ENCODE data around the gene VPS13D.

VPS13D gene

DNA sequence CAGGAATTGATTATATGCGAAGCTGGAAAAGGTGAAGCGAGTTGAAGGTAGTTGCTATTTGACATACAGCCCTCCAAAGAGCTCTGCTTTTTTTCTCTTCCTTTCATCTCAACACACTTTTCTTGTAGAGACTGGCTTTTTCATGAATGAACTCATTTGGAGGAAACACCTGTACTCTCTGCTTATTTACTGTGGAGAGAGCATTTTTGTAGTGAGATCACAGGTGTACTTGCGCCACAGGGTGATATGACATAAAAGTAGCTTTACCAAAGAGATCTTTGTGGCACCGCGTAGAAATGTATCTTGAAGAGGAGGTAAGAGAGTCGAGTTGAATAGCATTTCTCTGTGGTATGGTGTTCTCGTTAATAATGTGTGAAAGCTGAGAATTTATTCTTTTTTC is 187.6 kb downstream of the VPS13D start:
- no peak for DNase-seq (ENCODE audit: extremely low read depth in 1 of 2, low read depth in 1 of 2)

DNA sequence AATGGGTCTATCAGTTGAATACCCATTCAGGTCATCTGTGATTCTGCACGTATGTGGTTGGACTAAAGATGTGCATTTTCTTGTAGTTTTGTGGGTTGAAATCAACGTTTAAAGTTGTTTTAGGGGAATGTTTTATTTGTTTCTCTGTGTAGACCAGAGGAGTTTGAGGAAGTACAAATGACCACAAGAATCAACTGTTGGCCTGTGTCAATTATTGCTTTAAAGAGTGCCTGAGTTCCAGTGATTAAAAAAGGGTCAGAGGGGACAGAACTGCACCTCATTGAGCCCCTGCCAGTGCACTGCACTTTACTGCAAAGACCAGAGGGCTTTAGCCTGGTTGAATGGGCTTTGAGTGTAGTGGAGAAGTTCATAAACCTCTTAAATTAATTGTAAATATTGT is 190.3 kb downstream of the VPS13D start:
- DNase-seq (ENCODE audit: extremely low read depth in 1 of 2, low read depth in 1 of 2): no peak

DNA sequence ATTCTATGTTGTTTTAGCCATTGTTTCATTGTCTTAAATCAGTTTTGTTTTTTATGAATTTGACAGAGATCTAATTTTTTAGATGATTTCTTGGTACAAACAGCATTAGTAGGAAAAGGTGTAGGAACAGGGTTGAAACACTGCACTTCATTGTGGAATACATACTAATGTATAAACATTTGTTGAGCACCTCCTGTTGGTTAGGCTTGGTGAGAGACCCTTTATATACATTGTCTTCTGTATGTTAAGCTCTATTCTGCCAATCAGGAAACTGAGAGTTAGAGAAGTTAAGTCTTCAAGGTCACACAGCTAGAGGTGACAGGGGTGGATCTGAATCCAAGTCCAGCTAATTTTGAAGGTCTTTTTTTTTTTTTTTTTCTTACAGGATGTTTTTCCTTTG is 192.7 kb downstream of the VPS13D start:
- DNase-seq (ENCODE audit: extremely low read depth in 1 of 2, low read depth in 1 of 2): no peak

DNA sequence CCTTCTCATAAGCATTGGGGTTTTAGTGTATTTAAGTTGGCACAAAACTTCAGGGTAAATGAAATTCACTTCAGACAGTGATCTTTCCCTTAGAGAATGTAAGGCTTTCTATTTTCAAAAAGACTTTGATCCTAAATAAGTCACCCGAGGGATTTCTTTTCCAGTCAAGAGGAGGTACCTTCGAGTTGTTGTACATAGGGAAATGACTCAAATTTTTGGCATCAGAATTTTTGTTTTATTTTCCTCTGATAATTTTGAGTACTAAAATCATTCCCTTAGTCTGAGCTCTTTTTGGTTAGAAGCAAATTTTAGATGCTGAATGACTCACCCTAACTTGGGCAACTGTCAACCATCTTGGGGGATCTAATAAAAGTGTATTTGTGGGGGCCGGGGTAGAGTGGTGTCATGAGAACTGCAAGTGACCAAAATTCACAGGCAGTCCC is 194.3 kb downstream of the VPS13D start:
- DNase-seq (ENCODE audit: extremely low read depth in 1 of 2, low read depth in 1 of 2): no peak

DNA sequence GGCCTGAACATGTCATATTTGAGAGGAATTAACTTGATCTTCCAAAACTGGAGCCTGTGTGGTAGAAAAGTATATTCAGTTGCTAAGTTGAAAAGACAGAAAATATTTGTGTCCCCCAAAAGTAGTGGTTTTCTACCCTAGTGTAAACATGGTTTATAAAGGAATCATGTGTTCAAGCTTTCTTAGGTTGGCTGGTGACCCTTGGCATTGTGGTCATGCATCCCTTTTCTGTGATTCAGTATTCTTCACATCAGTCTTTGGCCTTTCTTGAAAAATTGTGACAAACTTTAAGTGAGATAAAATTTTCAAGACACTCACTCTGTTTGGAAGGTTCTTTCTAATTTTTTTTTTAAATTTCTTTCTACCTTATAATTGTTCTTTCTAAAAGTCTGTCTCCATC is 195.0 kb downstream of the VPS13D start:
- no peak for DNase-seq (ENCODE audit: extremely low read depth in 1 of 2, low read depth in 1 of 2)

DNA sequence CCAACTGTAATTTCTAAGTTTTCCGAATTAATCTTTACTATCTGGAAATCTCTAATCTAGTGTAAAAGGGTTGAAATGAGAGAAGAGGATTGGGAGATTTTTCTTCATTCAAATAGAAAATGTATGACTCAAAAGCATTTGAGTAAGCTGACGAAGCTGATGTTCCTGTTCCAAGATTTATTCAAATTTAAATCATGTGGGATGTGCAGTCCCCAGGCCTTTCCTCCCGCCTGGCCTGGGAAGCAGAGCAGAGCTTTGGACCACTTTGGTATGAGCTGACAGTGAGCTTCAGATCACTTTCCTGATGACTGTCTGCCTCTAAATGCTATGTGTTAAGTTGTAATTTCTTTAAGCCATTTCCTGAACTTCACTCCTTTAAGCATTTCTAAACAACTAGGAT is 196.2 kb downstream of the VPS13D start:
- DNase-seq (ENCODE audit: extremely low read depth in 1 of 2, low read depth in 1 of 2): no peak

DNA sequence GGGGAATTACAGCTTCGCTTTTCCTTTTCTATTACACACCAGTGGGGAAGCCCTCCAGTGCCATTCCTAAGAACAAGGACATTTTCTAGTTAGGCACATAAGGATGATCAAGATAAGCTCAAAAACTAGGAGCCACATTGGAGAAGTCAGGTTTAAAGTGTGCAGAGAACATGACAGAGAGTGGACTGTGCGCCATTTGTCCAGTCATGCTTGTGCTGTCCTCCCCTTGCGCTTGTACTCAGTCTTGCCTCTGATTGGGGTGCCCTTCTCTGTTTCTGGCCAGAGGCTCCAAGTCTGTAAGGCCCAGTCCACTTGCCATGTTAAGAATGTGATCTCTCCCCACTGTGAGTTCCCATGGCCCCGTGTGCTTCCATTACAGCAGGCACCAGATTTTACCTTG is 198.5 kb downstream of the VPS13D start:
- DNase-seq (ENCODE audit: extremely low read depth in 1 of 2, low read depth in 1 of 2): no peak

DNA sequence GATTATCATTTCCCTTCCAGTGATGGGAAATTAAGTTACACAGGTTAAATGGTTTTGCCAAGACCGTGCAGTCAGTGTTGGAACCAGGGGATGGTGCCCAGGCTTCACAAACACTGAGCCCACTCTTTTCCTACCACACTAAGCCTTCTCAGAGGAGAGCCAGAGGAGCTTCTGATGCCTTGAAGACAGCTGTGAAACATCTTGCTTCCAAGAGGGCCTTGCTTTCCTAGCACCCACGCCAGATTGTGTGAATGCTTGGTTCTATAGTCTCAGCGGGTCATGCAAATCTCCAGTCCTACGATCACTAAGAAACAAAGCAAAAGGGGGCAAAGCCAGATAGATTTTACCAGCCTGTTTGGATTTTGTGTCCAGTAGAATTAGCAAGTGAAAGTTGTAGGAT is 200.7 kb downstream of the VPS13D start:
- DNase-seq (ENCODE audit: extremely low read depth in 1 of 2, low read depth in 1 of 2): no peak

DNA sequence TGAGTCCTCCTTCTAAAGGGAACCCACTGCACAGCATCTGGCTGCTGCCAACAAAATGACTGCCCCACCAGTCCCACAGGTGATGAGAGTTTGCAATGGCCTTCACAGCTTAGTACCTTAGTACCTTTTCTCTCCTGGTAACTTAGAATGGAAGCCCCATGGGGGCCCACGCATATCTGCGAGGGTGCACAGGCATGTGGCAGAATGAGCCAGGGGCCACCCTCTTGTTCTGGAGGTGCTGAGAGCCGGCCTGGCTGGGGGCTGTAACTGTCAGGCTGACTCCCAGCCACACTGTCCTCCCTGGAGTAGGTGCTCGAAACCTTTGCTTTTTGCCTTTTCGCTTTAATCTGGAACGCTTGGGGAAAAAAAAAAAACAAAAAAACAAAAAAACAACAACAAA is 203.1 kb downstream of the VPS13D start:
- no peak for DNase-seq (ENCODE audit: extremely low read depth in 1 of 2, low read depth in 1 of 2)

DNA sequence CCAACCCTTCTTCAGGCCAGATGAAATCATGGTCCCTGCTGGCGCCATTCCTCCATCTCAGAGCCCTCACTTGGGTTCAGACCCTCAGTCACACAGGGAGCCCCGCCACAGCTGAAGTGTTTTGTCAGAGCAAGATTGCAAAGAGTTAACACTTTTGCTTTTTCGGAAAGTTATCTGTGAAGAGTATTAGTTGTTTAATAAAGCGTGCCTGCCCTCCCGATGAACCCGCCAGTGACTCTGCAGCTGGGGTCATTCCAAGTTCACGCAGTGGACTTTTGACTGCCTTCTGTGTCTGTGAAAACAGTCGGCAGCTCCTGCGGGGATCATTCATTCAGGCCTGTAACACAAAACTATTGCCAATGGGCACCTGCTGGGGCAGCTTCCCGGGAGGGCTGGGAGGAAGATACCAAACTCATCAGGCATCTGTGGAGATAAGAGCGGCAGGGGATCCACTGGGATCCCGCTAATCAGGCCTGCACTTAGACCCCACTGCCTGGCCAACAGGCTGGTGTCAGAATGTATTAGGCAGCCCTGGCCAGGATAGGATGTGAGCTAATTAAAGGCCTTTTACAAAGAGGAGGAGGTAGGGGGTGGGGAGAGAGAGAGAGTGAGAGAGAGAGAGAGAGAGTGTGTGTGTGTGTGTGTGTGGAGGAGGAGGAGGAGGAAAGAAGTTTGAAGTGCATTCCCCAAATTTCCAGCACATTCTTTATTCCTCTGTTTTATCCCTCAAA is 203.7 kb downstream of the VPS13D start:
- no peak for DNase-seq (ENCODE audit: extremely low read depth in 1 of 2, low read depth in 1 of 2)

DNA sequence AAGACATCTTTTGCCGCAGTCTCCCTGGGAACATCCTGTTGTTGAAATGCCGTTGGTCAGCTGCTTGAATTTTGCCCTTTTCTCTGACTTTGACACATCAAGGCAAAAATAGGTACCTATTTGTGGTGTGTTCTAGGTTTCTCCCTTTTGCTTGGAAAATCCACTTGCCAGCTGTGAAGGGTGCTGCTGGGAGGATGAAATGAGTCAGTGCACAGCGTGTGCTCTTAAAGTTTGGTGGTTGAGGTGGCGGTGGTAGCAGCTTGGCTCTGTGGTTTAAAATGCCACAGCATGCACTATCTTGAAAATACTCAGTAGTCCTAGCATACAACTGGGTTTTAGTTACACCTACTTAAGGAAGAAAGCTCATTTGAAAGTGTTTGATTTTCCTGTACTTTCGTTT is 204.3 kb downstream of the VPS13D start:
- peak in 1 of 2 donors; percentile 62 for DNase-seq (ENCODE audit: extremely low read depth in 1 of 2, low read depth in 1 of 2)

DNA sequence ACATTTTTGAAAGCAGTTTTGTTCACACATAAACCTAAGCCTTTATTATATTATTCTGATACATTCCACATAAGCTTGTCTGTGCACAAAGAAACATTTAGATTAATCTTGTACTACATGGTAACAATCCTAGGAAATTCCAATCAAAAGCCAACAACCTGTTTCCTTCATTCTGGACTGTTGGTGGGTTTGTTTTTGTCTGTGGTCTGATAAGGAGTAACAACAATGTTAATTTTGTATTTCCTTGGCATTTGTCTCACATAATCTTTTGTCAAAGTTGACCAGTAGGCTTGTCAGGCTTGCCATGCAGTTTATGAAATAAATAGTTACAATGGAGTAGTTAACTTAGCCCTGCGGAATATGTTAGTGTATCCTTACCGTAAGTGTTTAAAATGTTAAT is 204.9 kb downstream of the VPS13D start:
- DNase-seq (ENCODE audit: extremely low read depth in 1 of 2, low read depth in 1 of 2): no peak

DNA sequence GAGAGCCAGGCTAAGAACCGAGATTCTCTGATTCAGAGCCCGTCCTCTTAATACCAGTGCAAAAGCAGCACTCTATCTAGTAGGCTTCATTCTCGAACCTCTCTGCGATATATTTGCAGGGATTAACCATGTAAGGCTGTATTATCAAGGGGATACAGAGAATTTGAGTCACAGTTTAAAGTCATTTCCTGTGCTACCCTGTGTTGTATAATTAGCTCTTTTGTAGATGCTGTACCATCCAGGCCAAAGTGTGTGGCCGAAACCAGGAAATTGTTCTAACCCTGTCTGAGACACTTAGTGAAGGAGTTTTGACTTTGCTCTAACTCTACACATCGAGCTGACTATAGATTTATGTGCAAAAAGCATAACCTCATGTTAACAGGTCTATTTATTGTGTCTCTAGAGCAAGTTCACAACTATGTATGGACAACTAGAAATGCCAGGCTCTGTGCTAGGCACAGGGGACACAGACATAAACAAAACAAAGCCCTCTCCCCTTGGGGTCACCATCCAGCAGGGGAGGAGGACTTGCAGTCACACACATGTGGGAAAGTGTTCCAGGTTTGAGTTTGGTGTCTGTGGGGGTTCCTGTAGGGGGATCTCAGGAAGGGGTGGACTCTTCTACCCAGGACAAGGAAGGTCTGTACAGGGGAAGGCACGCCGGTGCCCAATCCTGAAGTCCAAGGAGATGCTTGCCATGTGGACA is 206.0 kb downstream of the VPS13D start:
- DNase-seq (ENCODE audit: extremely low read depth in 1 of 2, low read depth in 1 of 2): peak in 1 of 2 donors; percentile 65

DNA sequence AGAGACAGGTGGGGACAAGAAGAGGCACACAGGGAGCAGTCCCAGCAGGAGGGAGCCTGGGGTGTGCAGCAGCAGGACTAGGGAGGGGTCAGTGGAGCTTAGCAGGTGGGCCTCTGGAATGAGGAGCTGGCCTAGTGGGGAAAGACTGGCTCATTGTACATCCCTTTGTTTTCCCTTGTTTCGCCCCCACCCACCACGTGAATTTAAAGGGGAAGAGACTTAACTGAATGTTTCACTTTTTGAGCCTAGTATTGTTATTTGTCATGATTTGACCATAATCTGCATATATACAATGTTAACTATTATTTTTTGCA is 206.5 kb downstream of the VPS13D start:
- DNase-seq (ENCODE audit: extremely low read depth in 1 of 2, low read depth in 1 of 2): no peak

DNA sequence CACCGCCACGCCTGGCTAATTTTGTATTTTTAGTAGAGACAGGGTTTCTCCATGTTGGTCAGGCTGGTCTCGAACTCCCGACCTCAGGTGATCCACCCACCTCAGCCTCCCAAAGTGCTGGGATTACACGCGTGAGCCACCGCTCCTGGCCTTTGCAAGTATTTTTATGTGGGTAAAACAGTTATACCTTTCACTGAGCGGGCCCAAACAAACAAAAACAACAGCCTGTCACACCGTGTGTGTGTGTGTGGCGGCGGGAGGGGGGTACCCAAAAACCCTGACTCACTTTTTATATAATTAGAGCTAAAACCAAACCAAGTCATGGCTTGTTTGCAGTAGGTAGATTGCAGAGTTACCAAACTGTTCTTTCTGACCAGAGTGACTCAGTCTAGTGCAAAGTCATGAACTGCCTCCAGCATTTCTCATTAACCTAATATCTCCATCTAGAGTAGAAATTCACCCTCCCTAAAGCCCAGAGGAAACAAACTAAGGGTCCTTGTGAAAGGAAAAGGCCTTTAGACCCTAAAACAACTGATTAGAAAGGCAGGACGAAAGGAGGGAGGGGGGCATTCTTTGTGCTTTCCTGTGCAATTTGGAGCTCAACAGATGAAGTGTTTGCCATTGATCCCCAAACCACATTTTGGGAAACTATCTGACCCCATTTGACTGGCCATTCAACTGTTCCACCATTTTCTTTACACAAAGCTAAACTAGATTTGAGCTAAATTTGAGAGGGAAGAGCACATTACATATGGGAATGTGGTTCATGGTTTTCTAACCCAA is 207.2 kb downstream of the VPS13D start:
- no peak for DNase-seq (ENCODE audit: extremely low read depth in 1 of 2, low read depth in 1 of 2)

DNA sequence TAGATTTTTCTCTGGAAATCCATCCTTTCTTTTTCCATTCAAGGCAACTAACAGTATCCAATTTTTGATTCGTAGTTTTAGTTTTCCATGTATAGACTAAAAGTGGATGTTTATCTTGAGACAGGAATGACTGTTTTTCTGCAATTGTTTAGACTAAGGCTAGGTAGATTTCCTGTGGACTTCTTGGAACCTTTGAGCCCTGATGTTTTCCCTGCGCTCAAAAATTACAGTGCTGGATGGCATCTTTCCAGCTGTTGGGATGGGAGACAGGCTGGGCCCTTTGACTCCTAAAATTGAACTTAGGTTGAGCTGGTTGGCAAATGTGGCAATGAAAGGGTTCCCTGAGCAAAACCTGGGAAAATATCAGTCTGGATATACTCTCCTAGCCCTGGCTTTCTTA is 207.8 kb downstream of the VPS13D start:
- no peak for DNase-seq (ENCODE audit: extremely low read depth in 1 of 2, low read depth in 1 of 2)

DNA sequence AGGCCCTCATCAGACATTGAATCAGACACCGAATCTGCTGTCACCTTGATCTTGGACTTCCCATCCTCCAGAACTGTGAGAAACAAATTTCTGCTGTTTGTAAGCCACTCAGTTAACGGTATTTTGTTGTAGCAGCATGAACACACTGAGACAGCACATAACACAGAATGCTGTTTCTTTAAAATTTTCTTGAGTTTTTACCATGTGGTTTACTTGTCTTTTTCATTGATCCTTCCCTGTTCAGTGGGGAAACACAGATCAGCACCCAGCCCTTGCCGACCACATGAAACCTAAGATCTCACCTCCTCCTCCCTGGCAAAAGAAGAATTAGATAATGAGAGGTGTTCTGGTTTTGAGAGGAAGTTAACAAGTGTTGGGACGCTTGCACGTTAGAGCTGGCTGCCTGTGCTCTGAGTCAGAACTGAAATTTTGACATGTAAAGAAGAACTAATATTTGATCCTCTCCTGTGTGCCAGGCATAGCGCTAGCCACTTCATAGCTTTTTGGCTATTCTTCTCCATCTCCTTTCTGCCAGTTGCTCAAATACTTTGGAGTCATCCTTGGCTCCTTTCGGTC is 208.6 kb downstream of the VPS13D start:
- peak in 1 of 2 donors; percentile 45 for DNase-seq (ENCODE audit: extremely low read depth in 1 of 2, low read depth in 1 of 2)

DNA sequence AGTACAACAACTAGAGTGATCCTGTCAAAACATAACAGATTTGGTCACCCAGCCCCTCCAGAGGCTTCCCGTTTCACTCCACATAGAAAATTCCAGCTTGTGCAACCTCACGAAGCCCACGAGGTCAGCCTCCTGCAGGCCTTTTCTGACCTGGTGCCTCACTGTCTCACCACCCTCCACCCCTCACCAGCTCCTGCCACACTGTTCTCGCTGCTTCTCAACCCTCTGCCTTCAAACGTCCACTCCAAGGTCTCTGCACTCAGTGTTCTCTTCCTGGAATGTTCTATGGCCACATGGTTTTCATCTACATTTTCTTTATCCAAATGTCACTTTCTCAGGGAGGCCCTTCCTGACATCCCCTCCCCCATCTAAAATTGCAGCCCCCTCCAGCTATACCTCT is 209.2 kb downstream of the VPS13D start:
- no peak for DNase-seq (ENCODE audit: extremely low read depth in 1 of 2, low read depth in 1 of 2)

DNA sequence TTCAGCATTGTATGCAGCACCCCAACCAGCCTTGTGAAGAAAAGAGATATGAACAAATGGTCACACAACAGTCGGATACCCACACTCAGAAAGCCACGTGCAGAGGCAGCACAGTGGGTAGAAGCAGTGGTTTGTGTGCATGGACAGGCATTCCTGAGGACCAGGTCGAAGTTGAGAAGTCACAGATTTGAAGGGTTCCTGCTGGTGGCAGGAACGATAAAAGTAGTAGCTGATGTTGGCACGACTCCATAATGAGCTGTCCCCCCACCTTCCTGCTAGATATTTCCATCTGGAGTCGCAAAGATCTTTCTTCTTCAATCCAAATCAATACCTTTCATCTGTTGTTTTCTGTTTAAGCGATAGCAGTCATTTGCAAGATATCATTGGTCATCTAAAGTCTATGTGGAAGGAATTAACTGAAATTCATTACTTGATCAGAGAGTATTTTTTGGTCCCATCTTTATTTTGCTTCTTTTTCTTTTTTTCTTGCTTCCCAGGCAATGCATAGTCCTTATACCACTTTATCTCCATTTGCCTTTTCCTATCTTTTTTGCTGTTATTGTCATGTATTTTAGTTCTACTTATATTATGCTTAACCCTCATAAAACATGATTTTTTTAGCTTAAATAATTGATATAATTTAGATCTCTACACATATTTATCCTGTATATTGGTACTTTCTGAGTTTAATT is 211.7 kb downstream of the VPS13D start:
- DNase-seq (ENCODE audit: extremely low read depth in 1 of 2, low read depth in 1 of 2): no peak

DNA sequence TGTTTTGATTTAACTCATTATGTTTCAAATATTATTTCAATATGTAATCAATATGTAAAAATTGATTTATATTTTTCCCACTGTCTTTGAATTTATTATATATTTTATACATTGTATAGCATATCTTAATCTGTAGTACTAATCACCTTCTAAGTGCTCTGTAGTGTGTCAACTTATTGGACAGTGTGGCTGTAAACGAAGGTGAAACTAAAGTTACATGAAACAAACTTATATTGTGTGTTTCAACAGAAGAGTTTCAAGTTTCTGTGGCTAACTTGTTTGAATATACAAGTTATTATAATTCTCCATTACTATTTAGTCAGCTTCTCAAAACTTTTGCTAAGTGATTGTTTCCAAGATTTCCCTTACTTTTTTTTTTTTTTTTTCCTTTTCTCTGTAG is 212.4 kb downstream of the VPS13D start:
- no peak for DNase-seq (ENCODE audit: extremely low read depth in 1 of 2, low read depth in 1 of 2)

DNA sequence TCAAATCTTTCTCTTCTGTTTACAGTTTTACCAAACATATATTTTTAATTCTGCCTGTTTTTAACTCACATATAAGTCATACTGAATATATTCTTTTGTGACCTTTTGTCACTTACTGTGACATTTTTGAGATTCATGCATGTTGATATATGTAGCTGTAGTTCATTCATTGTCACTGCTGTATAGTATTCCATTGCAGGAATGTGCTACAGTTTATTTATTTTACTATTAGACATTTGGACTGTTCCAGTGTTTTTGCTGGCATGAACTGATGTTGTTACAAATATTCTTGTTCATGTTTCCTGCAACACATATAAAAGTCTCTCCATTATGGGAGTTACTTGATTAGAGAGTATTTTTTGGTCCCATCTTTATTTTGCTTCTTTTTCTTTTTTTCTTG is 213.3 kb downstream of the VPS13D start:
- DNase-seq (ENCODE audit: extremely low read depth in 1 of 2, low read depth in 1 of 2): no peak
